Stimulated activated CD4-positive, alpha-beta T cell treated with anti-CD3 and anti-CD28 coated beads, Interleukin-4, amount 100 ng/mL, for 24 hours (primary cell): Measurements from ENCODE around the gene EXOC3.
"Not testable (repeated sequence)": the region's sequence is repeated elsewhere in the genome, so short reads cannot be mapped to it uniquely, and the experiment has no call there.

Experiments
- DNase-seq: peaks from one replicate; pipeline ENCODE4 v3.0.0-alpha.2; 2020

EXOC3 gene

GRCh38 chr5:474840-475661, 32.1 kb downstream of the EXOC3 start:
- DNase-seq: no peak

DNA sequence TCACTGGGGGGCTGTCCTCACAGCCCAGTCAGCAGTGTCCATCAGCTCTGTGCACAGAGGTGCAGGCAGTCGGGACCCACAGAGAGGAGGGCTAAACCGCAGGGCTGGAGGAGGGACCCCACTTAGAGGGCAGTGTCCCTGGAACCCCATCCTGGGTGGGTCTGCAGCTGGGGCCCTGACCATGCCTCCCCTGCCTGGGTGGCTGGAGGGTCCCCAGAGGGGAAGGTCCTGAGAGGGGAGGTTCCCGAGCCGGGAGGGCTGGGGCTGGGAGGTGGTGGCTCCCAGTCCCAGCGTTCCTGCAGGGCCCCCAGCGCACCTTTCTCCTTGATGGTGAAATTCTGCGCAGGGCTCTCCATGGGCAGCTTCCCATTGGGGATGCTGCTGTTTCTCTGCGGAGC, 32.7 kb downstream of the EXOC3 start:
- DNase-seq: no peak

DNA sequence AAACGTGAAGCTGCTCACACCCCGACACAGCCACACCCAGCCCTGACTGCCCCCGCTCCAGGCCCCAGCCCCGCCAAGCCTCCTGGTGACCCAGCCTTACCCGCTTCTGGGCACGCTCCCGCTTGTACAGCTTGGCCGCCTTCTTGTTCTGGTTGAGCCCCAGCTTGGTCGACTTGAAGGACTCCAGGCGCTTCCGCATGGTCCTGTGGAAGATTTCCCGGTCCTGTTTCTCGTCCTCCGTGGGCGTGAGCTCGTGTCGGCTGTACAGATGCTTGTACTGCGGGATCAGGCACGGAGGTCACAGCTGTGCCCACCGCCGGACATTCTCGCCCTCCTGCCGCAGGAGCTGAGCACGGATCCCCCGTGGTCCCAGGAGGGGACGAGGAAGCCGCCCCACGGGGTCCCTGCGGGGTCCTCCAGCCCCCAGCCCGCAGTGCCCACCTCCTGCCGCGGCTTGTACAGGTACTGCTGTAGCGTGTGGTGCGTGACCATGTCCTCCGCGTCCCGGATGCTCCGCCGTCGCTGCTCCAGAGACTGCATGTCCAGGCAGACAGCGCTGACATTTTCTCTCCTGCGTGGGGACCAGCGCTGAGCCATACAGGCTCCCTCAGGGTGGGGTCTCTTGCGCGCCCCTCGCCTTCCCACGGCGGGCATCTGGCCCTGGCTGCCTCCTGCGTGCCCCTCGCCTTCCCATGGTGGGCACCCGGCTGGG, 33.3 kb downstream of the EXOC3 start:
- no peak for DNase-seq

DNA sequence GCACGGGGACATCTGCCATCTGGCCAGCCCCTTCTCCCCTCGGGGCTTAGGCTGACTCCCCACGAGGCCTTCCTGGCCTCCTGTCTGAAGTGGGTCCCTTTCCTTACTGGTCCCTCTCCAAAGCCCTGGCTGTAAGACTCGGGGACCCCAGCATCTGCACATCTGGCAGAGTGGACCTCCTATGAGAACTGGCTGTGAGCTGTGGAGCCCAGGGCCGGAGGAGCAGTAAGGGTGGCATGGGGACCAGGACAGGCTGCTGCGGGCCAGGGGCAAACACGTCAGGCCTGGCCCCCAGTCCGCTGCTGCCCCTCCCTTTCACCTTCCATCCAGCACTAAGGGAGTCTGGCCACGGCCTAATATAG, 33.8 kb downstream of the EXOC3 start:
- DNase-seq: no peak

DNA sequence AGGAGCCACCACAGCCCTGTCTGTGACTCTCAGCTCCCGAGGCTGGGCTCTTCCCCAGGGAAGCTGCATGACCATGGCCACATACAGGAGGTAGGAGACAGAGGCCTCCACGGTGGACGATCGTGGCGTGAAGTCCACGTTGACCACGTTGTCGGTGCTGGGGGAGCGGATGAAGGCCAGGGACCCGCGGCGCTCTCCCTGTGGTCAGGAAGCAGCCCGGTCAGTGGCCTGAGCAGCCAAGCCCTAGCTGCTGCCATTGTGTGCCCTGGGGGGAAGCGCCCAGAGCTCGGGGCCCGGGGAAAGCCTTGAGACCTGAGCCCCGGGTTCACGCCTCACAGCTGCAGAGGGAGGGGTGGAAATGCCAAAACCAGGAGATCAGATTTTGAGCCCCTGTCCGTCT, 34.3 kb downstream of the EXOC3 start:
- DNase-seq: no peak

GRCh38 chr5:477871-478270, 34.9 kb downstream of the EXOC3 start:
- no peak for DNase-seq

- no peak for DNase-seq
Measured at GRCh38 chr5:478369-478981, 35.5 kb downstream of the EXOC3 start.

- no peak for DNase-seq
Measured at GRCh38 chr5:478982-479535, 36.1 kb downstream of the EXOC3 start.

DNA sequence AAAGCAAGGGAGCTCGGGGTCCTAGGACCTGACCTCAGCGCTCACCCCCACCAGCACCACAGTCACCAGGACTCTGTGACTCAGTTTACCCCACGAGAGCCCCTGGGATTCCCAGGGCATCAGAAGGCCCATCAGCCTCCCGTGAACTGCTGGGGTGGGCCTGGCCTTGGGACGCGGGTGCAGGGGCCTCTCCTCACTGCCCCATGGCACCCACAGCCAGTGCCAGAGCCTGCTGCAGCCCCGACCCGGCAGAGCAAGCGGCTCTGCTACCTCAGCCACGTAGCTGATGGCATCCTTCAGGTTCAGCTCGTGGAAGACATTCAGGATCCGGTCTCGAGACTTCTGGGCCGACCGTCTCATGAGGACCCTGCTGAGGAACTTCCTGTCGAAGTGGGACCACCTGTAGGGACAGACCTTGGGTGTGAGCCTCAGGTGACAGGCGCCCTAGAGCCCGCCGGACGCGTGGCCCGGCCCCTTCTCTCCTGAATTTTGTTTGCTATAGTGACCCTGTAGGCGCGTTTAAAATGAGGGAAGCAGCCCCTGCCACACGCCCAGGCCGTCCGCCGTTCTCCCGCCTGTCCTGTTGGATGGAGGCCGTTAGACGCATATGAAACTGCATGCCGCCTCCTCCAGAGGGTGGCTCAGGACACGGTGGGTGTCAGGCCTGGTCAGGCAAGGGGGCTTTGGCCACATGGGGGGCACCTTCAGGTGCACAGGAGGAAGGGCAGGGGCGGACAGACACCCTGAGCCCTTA, 36.8 kb downstream of the EXOC3 start:
- DNase-seq: no peak

DNA sequence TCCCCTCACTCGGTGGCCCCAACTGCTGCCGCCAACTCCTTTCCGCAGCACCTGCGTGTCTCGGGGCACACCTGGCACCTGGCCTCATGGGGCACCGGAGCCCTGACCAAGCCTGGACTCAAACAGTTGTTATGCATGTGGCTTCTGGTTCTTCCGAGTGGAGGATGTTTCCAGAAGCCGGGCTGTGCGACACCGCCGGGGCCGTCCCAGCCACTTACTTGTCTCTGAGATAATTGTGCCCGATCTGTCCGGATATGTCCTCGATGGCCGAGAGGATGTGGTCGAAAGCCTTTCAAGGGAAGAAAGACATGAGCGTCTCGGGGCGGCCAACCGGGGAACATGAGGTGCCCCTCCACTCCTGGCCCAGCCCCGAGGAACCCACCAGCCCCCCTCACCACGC, 38.4 kb downstream of the EXOC3 start:
- DNase-seq: no peak

DNA sequence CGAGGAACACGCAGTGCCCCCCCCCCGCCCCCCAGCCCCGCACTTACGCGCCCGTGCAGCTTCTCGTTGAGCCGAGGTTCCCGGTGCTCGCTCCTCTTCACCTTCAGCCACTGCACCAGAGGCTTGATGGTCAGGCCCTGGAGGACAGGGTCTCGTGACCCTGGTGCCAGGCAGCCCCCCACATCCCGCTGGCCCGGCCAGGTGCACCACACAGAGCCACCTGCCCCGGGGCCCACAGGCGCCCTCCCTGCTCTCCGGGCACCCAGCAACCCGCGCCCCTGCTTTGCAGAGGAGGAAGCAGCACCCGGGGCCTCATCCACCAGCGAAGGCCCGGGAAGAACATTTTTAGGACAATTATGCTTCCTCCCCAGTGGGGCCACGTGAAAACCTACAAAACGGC, 39.0 kb downstream of the EXOC3 start:
- DNase-seq: no peak

- no peak for DNase-seq
Measured at GRCh38 chr5:482506-482905, 39.5 kb downstream of the EXOC3 start.

DNA sequence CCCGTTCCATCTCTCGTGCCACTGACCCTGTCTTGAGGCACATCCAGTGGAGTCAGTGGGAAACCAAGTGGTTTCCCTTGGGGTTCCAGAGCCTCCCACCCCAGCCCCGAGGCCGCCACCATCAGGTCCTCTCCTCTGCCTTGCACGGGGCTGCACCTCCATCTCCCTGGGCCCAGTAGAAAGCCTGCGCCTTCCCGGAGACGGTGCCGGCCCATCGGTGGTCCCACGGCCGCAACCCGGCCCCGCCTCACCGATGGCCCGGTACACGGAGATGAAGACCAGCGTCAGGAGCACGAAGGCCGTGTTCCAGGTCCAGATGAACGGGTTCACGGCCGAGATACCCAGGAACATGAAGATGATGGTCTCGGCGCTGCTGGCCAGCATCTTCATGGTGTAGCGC, 40.0 kb downstream of the EXOC3 start:
- DNase-seq: no peak

- DNase-seq: no peak
Measured at GRCh38 chr5:483434-484140, 40.6 kb downstream of the EXOC3 start.

GRCh38 chr5:484556-484955, 41.6 kb downstream of the EXOC3 start:
- DNase-seq: no peak

GRCh38 chr5:485113-485945, 42.4 kb downstream of the EXOC3 start:
- no peak for DNase-seq

GRCh38 chr5:485946-486491, 43.0 kb downstream of the EXOC3 start:
- DNase-seq: no peak

DNA sequence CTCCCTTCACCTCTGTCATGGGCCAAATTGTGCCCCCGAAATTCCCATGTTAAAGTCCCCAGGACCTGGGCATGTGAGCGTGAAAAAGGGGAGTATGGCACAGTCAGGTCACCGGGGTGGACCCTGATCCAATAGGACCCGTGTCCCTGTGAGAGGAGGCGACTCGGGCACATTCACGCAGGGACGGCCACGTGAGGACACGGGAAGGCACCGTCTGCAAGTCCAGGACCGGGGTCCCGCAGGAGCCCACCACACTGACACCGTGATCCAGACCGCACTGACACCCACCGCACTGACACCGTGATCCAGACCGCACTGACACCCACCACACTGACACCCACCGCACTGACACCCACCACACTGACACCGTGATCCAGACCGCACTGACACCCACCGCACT, 43.6 kb downstream of the EXOC3 start:
- not testable (repeated sequence) for DNase-seq

GRCh38 chr5:488241-488640, 45.3 kb downstream of the EXOC3 start:
- DNase-seq: no peak

GRCh38 chr5:488744-489688, 46.0 kb downstream of the EXOC3 start:
- DNase-seq: no peak
